ENCODE results near the gene MPRIP. TPM values are rescaled to one million over a fixed set of nuclear protein-coding genes. Genes with fewer than 3 reads are reported as not detected.

Gene MPRIP
- total RNA-seq, 4 donors from 2014 or later, result 68.7 to 168 (median 99.7) TPM

- no peak for TF ChIP-seq CTCF (IDR thresholded peaks at IDR 0.05; ENCODE audit: low read depth)
These were observed 2.7 kb downstream of the MPRIP start for GRCh38 chr17:17044846-17045561.

- no peak for TF ChIP-seq CTCF (IDR thresholded peaks at IDR 0.05; ENCODE audit: low read depth)
These were observed 5.8 kb downstream of the MPRIP start for GRCh38 chr17:17048106-17048505.

- no peak for TF ChIP-seq CTCF (IDR thresholded peaks at IDR 0.05; ENCODE audit: low read depth)
These were observed 8.4 kb downstream of the MPRIP start for GRCh38 chr17:17050346-17051345.

GRCh38 chr17:17051380-17051779, 9.1 kb downstream of the MPRIP start:
- no peak for TF ChIP-seq CTCF (IDR thresholded peaks at IDR 0.05; ENCODE audit: low read depth)

- TF ChIP-seq CTCF (IDR thresholded peaks at IDR 0.05; ENCODE audit: low read depth), result no peak
These were observed 9.7 kb downstream of the MPRIP start for GRCh38 chr17:17051791-17052461.

- no peak for TF ChIP-seq CTCF (IDR thresholded peaks at IDR 0.05; ENCODE audit: low read depth)
These were observed 10.4 kb downstream of the MPRIP start for GRCh38 chr17:17052462-17053221.

All from subcutaneous adipose tissue (tissue), 4 donors.